ENCODE measurements around the gene RIPOR1.
"Not testable (repeated sequence)": the region's sequence is repeated elsewhere in the genome, so short reads cannot be mapped to it uniquely, and the experiment has no call there.

RIPOR1 gene, protein sequence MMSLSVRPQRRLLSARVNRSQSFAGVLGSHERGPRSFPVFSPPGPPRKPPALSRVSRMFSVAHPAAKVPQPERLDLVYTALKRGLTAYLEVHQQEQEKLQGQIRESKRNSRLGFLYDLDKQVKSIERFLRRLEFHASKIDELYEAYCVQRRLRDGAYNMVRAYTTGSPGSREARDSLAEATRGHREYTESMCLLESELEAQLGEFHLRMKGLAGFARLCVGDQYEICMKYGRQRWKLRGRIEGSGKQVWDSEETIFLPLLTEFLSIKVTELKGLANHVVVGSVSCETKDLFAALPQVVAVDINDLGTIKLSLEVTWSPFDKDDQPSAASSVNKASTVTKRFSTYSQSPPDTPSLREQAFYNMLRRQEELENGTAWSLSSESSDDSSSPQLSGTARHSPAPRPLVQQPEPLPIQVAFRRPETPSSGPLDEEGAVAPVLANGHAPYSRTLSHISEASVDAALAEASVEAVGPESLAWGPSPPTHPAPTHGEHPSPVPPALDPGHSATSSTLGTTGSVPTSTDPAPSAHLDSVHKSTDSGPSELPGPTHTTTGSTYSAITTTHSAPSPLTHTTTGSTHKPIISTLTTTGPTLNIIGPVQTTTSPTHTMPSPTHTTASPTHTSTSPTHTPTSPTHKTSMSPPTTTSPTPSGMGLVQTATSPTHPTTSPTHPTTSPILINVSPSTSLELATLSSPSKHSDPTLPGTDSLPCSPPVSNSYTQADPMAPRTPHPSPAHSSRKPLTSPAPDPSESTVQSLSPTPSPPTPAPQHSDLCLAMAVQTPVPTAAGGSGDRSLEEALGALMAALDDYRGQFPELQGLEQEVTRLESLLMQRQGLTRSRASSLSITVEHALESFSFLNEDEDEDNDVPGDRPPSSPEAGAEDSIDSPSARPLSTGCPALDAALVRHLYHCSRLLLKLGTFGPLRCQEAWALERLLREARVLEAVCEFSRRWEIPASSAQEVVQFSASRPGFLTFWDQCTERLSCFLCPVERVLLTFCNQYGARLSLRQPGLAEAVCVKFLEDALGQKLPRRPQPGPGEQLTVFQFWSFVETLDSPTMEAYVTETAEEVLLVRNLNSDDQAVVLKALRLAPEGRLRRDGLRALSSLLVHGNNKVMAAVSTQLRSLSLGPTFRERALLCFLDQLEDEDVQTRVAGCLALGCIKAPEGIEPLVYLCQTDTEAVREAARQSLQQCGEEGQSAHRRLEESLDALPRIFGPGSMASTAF

DNA sequence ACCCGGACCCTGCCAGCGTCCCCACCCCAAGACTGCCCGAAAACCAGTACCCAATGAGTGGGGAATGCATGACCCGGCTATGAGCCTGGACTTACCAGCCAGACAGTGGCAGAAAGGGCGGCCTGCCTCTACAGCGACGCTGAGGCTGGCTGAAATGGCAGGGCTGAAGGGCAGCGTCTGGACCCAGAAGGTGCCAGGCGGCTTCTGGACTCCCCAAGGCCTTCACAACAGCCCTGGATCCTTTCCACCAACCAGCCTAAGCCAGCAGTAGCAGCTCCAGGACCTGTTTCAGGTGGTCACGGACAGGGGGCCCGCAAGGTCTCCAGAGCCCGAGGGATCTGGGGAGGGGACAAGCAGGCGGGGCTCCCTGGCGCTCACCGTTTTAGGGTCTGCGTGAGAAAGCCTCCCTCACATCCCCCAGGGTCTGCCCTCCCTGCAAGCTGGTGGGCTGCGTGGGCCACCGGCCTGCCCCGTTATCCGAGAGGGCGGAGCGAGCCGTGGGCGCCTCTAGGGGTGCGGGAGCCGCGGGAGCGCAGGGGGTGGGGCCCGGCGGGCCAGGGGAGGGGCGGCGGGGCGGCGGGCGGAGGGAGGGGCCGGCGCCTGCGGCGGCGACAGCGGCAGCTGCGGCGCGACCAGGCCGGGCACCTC lies at the start of gene RIPOR1:
Gene RIPOR1 (plus strand): TSS at position 608 of the 648 bp plus-strand sequence. CDS start 9,618 bp downstream, outside the sequence.
- DNase-seq = no peak

DNA sequence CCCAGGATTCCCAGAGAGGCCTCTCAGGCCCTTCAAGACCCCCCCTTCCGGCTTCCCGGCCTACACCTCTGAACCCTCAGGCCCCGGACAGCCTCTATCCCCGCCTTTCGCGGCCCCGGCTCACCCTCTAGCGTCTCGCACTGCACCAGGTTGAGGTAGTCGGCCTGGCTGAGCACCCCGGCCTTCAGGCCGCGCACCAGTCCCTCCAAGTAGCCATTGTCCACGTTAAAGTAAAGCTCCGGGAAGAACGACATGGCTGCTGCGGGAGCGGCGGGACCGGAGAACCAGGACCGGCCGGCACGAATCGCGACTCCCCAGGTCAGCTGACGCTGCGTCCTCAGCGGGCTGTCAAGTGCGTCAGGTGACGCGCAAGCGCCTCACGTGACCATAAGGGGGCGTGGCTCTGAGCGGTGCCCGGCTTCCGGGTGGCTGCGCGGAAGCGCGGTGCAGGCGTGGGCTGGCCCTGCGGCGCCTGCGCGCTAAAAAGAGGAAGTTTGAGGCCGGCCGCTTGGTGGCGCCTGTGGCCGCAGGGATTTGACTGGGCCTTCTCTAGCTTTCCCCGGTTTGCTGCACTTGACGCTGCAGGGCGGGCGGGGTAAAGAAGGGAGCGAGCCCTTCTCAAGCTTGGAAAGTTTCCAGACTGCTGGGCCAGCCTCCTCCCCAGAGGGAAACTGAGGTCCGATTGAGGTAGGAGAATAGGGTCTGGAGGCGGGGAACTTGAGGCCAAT lies 47.6 kb upstream of the RIPOR1 start, which contains the start of gene ATP6V0D1:
Gene ATP6V0D1 (minus strand): TSS at position 325 of the 728 bp plus-strand sequence. CDS start 71 bp downstream, at position 254.
- DNase-seq = peak; percentile 90

- DNase-seq = no peak
Measured at GRCh38 chr16:67481561-67482232, 46.9 kb upstream of the RIPOR1 start.

- DNase-seq = no peak
Measured at GRCh38 chr16:67482233-67482924, 46.2 kb upstream of the RIPOR1 start.

GRCh38 chr16:67483150-67483549 lies 45.5 kb upstream of the RIPOR1 start, which contains the start of gene AGRP:
Gene AGRP, minus strand, starts transcription at chr16:67483547. Its CDS starts 149 bp downstream, at chr16:67483398.
- no peak for DNase-seq

- DNase-seq = no peak
Measured at GRCh38 chr16:67483731-67484525, 44.7 kb upstream of the RIPOR1 start.

GRCh38 chr16:67486805-67487204 lies 41.8 kb upstream of the RIPOR1 start:
- DNase-seq = no peak

DNA sequence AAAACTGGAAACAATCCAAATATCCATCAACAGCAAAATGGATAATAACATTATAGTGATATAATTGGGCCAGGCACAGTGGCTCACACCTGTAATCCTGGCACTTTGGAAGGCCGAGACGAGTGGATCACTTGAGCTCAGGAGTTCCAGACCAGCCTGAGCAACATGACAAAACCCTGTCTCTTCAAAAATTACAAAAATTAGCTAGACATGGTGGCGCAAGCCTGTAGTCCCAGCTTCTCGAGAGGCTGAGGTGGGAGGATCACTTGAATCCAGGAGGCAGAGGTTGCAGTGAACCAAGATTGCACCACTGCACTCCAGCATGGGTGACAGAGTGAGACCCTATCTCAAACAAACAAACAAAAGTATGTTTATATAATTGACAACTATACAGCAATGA lies 41.1 kb upstream of the RIPOR1 start:
- not testable (repeated sequence) for DNase-seq

DNA sequence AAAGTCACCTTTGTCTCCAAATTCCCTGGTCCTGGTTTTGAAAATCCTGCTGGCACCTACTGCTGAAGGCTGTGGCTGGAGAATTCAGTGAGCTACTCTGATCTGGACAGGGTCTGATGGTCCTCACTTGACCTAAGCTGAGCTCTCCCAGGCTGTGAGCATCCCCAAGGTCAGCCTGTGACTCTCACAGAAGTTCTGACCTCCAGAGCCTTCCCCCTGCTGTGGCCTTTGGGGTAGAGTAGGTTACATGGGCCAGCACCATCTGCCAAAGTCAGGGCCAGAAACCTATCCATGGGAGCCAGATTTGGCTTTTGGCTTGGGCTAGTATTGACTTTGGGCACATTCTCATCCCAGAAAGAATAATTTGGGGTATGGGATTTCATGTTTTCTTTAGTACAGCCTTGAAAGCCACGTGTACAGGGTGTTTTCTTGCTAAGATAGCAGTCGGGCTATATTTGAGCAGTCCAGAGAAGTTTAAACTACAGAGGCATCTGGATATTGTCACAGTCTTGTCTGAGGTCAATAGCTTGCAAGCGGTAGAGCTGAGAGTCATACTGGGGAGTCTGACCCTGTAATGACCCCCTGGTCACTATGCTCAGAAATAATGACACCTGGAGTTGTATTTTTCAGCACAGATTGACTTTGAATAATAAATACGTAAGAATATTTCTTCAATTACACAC lies 39.1 kb upstream of the RIPOR1 start:
- no peak for DNase-seq

- no peak for DNase-seq
Measured at GRCh38 chr16:67490335-67491096, 38.1 kb upstream of the RIPOR1 start.

DNA sequence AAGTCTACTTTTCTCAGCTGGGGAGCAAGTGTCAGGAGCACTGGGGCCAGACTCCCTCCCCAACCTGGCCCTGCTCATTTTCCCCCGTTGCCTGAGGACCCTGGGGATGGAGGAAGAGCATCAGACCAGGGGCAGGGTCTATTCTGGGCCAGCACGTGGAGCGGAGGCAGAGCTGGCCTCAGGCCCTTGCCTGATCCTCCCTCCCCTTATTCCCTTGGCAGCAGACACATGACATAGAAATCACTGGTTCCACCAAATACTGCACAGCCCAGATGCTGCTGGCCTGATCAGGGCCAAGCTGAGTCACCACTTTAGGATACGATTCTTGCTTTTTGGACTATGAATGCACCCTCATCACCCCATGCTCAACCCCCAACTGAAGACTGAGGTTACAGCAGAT lies 29.5 kb upstream of the RIPOR1 start:
- no peak for DNase-seq

GRCh38 chr16:67504031-67505021 lies 24.3 kb upstream of the RIPOR1 start:
- DNase-seq = no peak

GRCh38 chr16:67506468-67506867 lies 22.2 kb upstream of the RIPOR1 start:
- no peak for DNase-seq

DNA sequence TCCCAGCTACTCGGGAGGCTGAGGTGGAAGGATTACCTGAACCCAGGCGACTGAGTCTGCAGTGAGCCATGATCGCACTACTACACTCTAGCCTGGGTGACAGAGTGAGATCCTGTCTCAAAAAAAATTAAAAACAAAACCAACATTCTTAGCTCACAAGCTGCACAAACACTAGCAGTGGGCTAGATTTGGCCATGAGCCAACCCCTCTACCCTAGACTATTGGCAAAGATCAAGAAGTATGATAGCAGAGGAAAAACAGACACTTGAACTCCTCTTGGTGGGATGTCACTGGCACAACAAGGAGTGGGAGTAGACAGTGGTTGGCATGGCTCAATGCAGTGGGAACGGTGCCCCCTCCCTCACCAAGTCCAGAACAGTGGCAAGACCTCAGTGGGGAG lies 19.6 kb upstream of the RIPOR1 start:
- no peak for DNase-seq

DNA sequence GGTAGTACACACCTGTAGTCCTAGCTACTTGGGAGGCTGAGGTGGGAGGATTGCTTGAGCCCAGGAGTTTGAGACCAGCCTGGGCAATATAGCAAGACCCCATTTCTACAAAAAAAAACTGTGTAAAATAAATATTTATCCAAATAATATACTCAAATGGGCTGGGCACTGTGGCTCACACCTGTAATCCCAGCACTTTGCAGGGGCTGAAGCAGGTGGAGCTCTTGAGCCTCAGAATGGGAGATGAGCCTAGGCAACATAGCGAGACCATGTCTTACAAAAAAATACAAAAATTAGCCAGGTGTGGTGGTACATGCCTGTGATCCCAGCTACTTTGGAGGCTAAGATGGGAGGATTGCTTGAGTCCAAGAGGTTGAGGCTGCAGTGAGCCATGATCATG lies 14.7 kb upstream of the RIPOR1 start:
- not testable (repeated sequence) for DNase-seq

- DNase-seq = peak; percentile 42
Measured at GRCh38 chr16:67514382-67514828, 14.2 kb upstream of the RIPOR1 start.
